ENCODE data around the gene ILKAP.

The ILKAP gene

DNA sequence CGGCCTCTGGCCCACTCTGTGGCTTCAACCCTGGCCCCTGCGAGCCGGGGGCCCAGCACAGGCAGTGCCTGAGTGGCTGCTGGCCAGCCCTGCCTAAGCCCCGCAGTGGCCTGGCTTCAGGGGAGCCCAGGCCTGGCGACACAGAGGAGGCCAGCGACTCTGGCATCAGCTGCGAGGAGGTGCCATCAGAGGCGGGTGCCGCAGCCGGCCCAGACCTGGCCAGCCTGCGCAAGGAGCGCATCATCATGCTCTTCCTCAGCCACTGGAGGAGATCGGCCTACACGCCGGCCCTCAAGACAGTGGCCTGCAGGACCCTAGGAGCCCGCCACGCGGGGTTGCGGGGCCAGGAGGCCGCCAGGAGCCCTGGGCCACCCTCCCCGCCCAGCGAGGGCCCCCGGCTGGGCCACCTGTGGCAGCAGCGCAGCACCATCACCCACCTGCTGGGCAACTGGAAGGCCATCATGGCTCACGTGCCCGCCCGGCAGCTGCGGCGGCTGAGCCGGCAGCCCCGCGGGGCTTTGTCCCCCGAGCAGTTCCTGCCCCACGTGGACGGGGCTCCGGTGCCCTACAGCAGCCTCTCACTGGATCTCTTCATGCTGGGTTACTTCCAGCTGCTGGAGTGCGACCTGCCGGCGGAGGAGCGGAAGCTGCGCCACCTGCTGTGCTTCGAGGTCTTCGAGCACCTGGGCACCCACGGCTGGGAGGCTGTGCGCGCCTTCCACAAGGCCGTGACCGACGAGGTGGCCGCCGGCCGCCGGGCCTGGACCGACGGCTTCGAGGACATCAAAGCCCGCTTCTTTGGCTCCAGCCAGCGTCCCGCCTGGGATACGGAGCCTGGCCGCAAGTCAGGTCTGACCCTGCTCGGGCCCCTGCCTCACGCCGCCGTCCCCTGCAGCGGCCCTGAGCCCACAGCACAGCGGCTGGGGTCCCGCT is 72.5 kb downstream of the ILKAP start:
- no peak for TF ChIP-seq SPI1 (IDR thresholded peaks at IDR 0.05; ENCODE audit: borderline replicate concordance, low read depth)
- TF ChIP-seq POLR2AphosphoS5 (IDR thresholded peaks at IDR 0.05; ENCODE audit: low read depth), result no peak
- no peak for TF ChIP-seq GABPA (IDR thresholded peaks at IDR 0.05; ENCODE audit: low read depth)
- TF ChIP-seq, protein P1, sequence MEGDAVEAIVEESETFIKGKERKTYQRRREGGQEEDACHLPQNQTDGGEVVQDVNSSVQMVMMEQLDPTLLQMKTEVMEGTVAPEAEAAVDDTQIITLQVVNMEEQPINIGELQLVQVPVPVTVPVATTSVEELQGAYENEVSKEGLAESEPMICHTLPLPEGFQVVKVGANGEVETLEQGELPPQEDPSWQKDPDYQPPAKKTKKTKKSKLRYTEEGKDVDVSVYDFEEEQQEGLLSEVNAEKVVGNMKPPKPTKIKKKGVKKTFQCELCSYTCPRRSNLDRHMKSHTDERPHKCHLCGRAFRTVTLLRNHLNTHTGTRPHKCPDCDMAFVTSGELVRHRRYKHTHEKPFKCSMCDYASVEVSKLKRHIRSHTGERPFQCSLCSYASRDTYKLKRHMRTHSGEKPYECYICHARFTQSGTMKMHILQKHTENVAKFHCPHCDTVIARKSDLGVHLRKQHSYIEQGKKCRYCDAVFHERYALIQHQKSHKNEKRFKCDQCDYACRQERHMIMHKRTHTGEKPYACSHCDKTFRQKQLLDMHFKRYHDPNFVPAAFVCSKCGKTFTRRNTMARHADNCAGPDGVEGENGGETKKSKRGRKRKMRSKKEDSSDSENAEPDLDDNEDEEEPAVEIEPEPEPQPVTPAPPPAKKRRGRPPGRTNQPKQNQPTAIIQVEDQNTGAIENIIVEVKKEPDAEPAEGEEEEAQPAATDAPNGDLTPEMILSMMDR (IDR thresholded peaks at IDR 0.05; ENCODE audit: insufficient read depth, low read length), result no peak
- no peak for TF ChIP-seq REST (IDR thresholded peaks at IDR 0.05; ENCODE audit: insufficient replicate concordance, low read depth)
- Histone ChIP-seq H3K4me3 (replicated peaks; ENCODE audit: insufficient read depth, low read length) (no peak overlapping the region), H3K27me3 (ENCODE audit: insufficient read depth, poor library complexity, severe bottlenecking) (no peaks in the 10 kb centered on the region), H3K27ac (replicated peaks) (no peak overlapping the region)
- no peak for DNase-seq (ENCODE audit: low read depth in 1 of 2, low spot score in 1 of 2)

- no peak overlapping the region for H3K4me3 ChIP-seq (replicated peaks; ENCODE audit: insufficient read depth, low read length)
- TF ChIP-seq GABPA (IDR thresholded peaks at IDR 0.05; ENCODE audit: low read depth) (no peak), SPI1 (IDR thresholded peaks at IDR 0.05; ENCODE audit: borderline replicate concordance, low read depth) (no peak), POLR2AphosphoS5 (IDR thresholded peaks at IDR 0.05; ENCODE audit: low read depth) (no peak)
- no peak for DNase-seq (ENCODE audit: low read depth in 1 of 2, low spot score in 1 of 2)
- no peak overlapping the region for H3K27ac ChIP-seq (replicated peaks)
- H3K27me3 ChIP-seq (ENCODE audit: insufficient read depth, poor library complexity, severe bottlenecking), result no peaks in the 10 kb centered on the region
Measured at GRCh38 chr2:238130111-238130695, 73.3 kb downstream of the ILKAP start.

DNA sequence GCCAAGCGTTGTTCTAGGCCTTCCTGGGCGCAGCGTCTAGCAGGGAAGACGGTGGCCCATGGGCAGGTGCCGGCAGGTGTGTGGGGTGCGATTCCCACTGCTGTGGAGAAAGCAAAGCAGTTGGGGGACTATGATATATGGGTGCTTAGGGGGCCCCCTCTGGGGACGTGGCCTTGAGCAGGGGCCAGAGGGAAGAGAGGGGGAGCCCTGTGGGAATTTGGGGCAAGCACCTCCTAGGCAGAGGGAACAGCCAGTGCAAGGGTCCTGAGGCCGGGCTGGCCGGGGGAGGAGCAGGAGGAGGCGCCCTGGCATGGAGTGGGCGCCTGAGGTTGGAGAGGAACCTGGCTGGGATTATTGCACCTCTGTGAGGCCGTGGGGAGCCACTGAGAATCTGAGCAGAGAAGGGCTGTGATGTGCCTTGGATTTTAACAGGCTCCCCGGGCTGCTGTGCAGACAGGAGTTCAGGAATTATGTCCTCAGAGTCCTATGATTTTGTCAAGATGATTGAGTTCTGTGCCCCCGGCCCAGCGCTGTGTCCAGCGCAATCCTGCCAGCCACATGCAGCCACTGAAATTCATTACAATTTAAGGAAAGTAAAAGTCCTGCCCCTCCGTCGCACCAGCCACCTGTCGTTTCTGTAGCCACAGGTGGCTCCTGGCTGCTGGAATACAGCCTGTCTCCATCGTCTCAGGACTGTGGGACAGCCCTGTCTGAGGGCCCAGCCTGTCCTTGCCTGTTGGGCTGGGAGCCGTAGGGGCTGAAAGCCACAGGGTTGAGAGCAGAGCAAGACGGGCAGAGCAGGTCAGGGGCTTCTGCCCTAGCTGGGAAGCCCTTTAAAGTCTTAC is 74.1 kb downstream of the ILKAP start:
- no peak overlapping the region for H3K4me3 ChIP-seq (replicated peaks; ENCODE audit: insufficient read depth, low read length)
- no peaks in the 10 kb centered on the region for H3K27me3 ChIP-seq (ENCODE audit: insufficient read depth, poor library complexity, severe bottlenecking)
- DNase-seq (ENCODE audit: low read depth in 1 of 2, low spot score in 1 of 2), result no peak
- no peak overlapping the region for H3K27ac ChIP-seq (replicated peaks)
- TF ChIP-seq, protein P1 (IDR thresholded peaks at IDR 0.05; ENCODE audit: insufficient read depth, low read length), result no peak
- no peak for TF ChIP-seq SPI1 (IDR thresholded peaks at IDR 0.05; ENCODE audit: borderline replicate concordance, low read depth)
- TF ChIP-seq GABPA (IDR thresholded peaks at IDR 0.05; ENCODE audit: low read depth), result no peak
- TF ChIP-seq POLR2AphosphoS5 (IDR thresholded peaks at IDR 0.05; ENCODE audit: low read depth), result no peak
- no peak for TF ChIP-seq REST (IDR thresholded peaks at IDR 0.05; ENCODE audit: insufficient replicate concordance, low read depth)
